HepG2 (cell line): Measurements from ENCODE around the gene SGO1. TPM values are rescaled to one million over a fixed set of nuclear protein-coding genes. Genes with fewer than 3 reads are reported as not detected.

Experiments
- CREM ChIP-seq, 2 experiments: sonication (generic) in 1 of 2; formaldehyde crosslinking in 1 of 2; IDR thresholded peaks; 2 replicates each; pipeline versions ENCODE4 v1.4.0 to v1.6.1; 2016 to 2020; ENCODE audit warnings: antibody characterized with exemption in 1 of 2, mild to moderate bottlenecking in 1 of 2, missing genetic modification reagents in 1 of 2
- ETS1 ChIP-seq: sonication (generic); formaldehyde crosslinking; IDR thresholded peaks from 2 replicates; pipeline ENCODE4 v1.4.0; 2020; ENCODE audit warnings: missing genetic modification reagents
- FOXA3 ChIP-seq: IDR thresholded peaks from 2 replicates; pipeline ENCODE4 v1.6.1; 2016; ENCODE audit warnings: missing genetic modification reagents, missing compliant biosample characterization
- JUNB ChIP-seq: sonication (generic); formaldehyde crosslinking; IDR thresholded peaks from 2 replicates; pipeline ENCODE4 v1.8.0; 2022; ENCODE audit warnings: missing genetic modification reagents, mild to moderate bottlenecking, borderline replicate concordance
- MED13 ChIP-seq: sonication (generic); formaldehyde crosslinking; IDR thresholded peaks from 2 replicates; pipeline ENCODE4 v1.5.0; 2020; ENCODE audit warnings: missing genetic modification reagents
- NR2F1 ChIP-seq, 2 experiments: fragments of 450-650 bp in 1 of 2; formaldehyde crosslinking in 1 of 2; IDR thresholded peaks; 2 replicates each; pipeline versions ENCODE4 v1.5.0 to v1.6.1; 2016 to 2020; ENCODE audit warnings: mild to moderate bottlenecking in 1 of 2, missing compliant biosample characterization in 1 of 2, missing genetic modification reagents in 1 of 2, moderate library complexity in 1 of 2
- SNAPC5 ChIP-seq: sonication (generic); formaldehyde crosslinking; IDR thresholded peaks from 2 replicates; pipeline ENCODE4 v1.8.1; 2023; ENCODE audit warnings: mild to moderate bottlenecking, missing genetic modification reagents, borderline replicate concordance
- ZBTB8A ChIP-seq: sonication (generic); formaldehyde crosslinking; IDR thresholded peaks from 2 replicates; pipeline ENCODE4 v1.4.0; 2020; ENCODE audit warnings: mild to moderate bottlenecking, low read depth, missing genetic modification reagents, borderline replicate concordance
- ZNF180 ChIP-seq: sonication (generic); formaldehyde crosslinking; IDR thresholded peaks from 2 replicates; pipeline ENCODE4 v1.4.0; 2020; ENCODE audit warnings: low read depth, missing genetic modification reagents, borderline replicate concordance
- ZNF337 ChIP-seq: sonication (generic); formaldehyde crosslinking; IDR thresholded peaks from 2 replicates; pipeline ENCODE4 v1.5.1; 2020; ENCODE audit warnings: missing genetic modification reagents, low read depth, mild to moderate bottlenecking, borderline replicate concordance
- ZSCAN20 ChIP-seq: sonication (generic); formaldehyde crosslinking; IDR thresholded peaks from 2 replicates; pipeline ENCODE4 v1.4.0; 2020; ENCODE audit warnings: missing genetic modification reagents, mild to moderate bottlenecking, borderline replicate concordance
- polyA plus RNA-seq, 8 experiments: library from polyadenylated mRNA; depleted of rRNA in 3 of 8; stranded (reverse) in 7 of 8; unstranded in 1 of 8; fragments of >200 nt; fragmentation: Illumina TruSeq in 4 of 8; extraction: Trizol in 4 of 8; gene quantifications; 2 replicates each; pipeline versions ENCODE4 v1.2.1 to v1.2.3, GENCODE V29; 2011 to 2016; ENCODE audit warnings: low read depth in 4 of 8, missing spikeins in 1 of 8, mixed read lengths in 1 of 8; ENCODE audit not compliant: insufficient read depth in 1 of 8
- total RNA-seq, 5 experiments: library from RNA; depleted of rRNA; stranded (reverse); fragments of >200 nt; fragmentation: Illumina TruSeq; extraction: Trizol; gene quantifications; 2 replicates each; pipeline ENCODE4 v1.2.3, GENCODE V29; 2016; ENCODE audit warnings: low read depth in 1 of 5
- TF ChIP-seq, protein P1 (sequence below): sonication (generic); formaldehyde crosslinking; IDR thresholded peaks from 2 replicates; pipeline ENCODE4 v1.4.0; 2020; ENCODE audit warnings: missing genetic modification reagents
- TF ChIP-seq, protein P2 (sequence below): sonication (generic); formaldehyde crosslinking; IDR thresholded peaks from 2 replicates; pipeline ENCODE4 v1.8.0; 2022; ENCODE audit warnings: mild to moderate bottlenecking, missing genetic modification reagents, moderate library complexity
- TF ChIP-seq, protein P3 (sequence below): sonication (generic); formaldehyde crosslinking; IDR thresholded peaks from 2 replicates; pipeline ENCODE4 v1.4.0; 2020; ENCODE audit warnings: missing genetic modification reagents, borderline replicate concordance
- TF ChIP-seq, protein P4 (sequence below): sonication (generic); formaldehyde crosslinking; IDR thresholded peaks from 2 replicates; pipeline ENCODE4 v1.8.1; 2023; ENCODE audit warnings: mild to moderate bottlenecking, missing genetic modification reagents

SGO1 gene
- total and polyA plus RNA-seq, 2 of the 13 experiments (the other 11 are each of a cell fraction or from before 2014, with no cell fraction given) = 2.1 to 16.1 TPM

DNA sequence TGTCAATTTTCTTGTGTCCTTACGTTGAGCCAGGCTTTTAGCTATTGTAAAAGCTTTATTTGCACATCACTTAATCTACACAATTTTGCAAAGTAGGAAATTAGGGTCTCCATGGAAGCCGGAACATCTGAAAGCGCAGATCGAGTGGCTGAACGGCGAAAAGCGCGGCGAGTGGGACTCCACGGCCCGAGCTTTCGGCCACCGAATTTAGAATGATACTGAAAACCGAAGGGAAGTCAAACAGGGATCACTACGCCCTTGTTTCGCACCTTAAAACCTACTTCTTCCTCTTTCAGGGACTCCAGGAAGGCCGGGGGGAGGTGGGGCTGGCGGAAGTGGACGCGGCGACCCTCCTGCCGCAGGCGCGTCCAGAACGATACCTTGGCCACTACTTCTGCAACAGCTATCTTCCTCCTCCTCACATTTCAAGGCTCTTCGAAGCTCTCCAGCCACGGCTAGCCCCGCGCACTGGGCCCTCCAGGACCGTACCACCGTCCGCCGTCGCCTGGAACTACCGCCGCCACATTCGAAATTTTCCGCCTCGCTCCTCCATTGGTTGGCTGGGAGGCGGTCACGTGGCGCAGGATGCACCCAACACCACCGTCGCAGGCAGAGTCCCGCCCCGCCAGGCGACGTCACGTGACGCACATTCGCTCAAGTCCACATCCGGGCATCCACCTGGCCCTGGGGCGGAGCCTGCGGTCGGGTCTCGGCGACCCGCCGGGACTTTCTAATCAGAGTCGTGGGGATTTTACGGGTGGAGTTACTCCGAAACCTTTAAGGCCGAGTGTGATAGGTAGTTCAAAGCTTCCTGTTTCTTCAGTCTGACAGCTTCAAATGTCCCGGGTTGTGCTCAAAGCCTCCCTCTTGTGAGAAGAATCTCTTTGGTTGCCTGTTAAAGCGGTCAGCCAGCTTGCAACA lies at the start of gene SGO1 (continued):
- TF ChIP-seq, protein P1, sequence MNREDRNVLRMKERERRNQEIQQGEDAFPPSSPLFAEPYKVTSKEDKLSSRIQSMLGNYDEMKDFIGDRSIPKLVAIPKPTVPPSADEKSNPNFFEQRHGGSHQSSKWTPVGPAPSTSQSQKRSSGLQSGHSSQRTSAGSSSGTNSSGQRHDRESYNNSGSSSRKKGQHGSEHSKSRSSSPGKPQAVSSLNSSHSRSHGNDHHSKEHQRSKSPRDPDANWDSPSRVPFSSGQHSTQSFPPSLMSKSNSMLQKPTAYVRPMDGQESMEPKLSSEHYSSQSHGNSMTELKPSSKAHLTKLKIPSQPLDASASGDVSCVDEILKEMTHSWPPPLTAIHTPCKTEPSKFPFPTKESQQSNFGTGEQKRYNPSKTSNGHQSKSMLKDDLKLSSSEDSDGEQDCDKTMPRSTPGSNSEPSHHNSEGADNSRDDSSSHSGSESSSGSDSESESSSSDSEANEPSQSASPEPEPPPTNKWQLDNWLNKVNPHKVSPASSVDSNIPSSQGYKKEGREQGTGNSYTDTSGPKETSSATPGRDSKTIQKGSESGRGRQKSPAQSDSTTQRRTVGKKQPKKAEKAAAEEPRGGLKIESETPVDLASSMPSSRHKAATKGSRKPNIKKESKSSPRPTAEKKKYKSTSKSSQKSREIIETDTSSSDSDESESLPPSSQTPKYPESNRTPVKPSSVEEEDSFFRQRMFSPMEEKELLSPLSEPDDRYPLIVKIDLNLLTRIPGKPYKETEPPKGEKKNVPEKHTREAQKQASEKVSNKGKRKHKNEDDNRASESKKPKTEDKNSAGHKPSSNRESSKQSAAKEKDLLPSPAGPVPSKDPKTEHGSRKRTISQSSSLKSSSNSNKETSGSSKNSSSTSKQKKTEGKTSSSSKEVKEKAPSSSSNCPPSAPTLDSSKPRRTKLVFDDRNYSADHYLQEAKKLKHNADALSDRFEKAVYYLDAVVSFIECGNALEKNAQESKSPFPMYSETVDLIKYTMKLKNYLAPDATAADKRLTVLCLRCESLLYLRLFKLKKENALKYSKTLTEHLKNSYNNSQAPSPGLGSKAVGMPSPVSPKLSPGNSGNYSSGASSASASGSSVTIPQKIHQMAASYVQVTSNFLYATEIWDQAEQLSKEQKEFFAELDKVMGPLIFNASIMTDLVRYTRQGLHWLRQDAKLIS (CRISPR knock-in tag) = no peak
- TF ChIP-seq ZNF337 (CRISPR knock-in tag) (no peak), ETS1 (CRISPR knock-in tag) (no peak), NR2F1 (CRISPR knock-in tag; IDR thresholded peaks at IDR 0.05) (no peak), JUNB (no peak), SNAPC5 (no peak), MED13 (no peak), ZSCAN20 (CRISPR knock-in tag) (no peak), CREM (IDR thresholded peaks at IDR 0.05) (peak; percentile 82), CREM (CRISPR knock-in tag; IDR thresholded peaks at IDR 0.05) (no peak), ZNF180 (CRISPR knock-in tag) (no peak), ZBTB8A (CRISPR knock-in tag) (no peak), FOXA3 (peak; percentile 43)
- TF ChIP-seq, protein P2, sequence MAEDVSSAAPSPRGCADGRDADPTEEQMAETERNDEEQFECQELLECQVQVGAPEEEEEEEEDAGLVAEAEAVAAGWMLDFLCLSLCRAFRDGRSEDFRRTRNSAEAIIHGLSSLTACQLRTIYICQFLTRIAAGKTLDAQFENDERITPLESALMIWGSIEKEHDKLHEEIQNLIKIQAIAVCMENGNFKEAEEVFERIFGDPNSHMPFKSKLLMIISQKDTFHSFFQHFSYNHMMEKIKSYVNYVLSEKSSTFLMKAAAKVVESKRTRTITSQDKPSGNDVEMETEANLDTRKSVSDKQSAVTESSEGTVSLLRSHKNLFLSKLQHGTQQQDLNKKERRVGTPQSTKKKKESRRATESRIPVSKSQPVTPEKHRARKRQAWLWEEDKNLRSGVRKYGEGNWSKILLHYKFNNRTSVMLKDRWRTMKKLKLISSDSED (CRISPR knock-in tag) = no peak
- TF ChIP-seq, protein P3, sequence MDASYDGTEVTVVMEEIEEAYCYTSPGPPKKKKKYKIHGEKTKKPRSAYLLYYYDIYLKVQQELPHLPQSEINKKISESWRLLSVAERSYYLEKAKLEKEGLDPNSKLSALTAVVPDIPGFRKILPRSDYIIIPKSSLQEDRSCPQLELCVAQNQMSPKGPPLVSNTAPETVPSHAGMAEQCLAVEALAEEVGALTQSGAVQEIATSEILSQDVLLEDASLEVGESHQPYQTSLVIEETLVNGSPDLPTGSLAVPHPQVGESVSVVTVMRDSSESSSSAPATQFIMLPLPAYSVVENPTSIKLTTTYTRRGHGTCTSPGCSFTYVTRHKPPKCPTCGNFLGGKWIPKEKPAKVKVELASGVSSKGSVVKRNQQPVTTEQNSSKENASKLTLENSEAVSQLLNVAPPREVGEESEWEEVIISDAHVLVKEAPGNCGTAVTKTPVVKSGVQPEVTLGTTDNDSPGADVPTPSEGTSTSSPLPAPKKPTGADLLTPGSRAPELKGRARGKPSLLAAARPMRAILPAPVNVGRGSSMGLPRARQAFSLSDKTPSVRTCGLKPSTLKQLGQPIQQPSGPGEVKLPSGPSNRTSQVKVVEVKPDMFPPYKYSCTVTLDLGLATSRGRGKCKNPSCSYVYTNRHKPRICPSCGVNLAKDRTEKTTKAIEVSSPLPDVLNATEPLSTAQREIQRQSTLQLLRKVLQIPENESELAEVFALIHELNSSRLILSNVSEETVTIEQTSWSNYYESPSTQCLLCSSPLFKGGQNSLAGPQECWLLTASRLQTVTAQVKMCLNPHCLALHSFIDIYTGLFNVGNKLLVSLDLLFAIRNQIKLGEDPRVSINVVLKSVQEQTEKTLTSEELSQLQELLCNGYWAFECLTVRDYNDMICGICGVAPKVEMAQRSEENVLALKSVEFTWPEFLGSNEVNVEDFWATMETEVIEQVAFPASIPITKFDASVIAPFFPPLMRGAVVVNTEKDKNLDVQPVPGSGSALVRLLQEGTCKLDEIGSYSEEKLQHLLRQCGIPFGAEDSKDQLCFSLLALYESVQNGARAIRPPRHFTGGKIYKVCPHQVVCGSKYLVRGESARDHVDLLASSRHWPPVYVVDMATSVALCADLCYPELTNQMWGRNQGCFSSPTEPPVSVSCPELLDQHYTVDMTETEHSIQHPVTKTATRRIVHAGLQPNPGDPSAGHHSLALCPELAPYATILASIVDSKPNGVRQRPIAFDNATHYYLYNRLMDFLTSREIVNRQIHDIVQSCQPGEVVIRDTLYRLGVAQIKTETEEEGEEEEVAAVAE = peak; percentile 73; the same call in 1 of the 2 replicates
- TF ChIP-seq, protein P4, sequence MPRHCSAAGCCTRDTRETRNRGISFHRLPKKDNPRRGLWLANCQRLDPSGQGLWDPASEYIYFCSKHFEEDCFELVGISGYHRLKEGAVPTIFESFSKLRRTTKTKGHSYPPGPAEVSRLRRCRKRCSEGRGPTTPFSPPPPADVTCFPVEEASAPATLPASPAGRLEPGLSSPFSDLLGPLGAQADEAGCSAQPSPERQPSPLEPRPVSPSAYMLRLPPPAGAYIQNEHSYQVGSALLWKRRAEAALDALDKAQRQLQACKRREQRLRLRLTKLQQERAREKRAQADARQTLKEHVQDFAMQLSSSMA (CRISPR knock-in tag) = no peak; the same call in 1 of the 2 replicates
